HG03565 (cell line): ENCODE data around the gene GCA.
A peak's percentile ranks its signal among the peaks of the same experiment; 100 is the strongest.

Experiments
- ATAC-seq: cut with Tn5 transposase; IDR thresholded peaks from one replicate; pipeline ENCODE4 v1.9.1; 2021; ENCODE audit warnings: mild to moderate bottlenecking, moderate library complexity; ENCODE audit not compliant: unreplicated experiment

Gene GCA

DNA sequence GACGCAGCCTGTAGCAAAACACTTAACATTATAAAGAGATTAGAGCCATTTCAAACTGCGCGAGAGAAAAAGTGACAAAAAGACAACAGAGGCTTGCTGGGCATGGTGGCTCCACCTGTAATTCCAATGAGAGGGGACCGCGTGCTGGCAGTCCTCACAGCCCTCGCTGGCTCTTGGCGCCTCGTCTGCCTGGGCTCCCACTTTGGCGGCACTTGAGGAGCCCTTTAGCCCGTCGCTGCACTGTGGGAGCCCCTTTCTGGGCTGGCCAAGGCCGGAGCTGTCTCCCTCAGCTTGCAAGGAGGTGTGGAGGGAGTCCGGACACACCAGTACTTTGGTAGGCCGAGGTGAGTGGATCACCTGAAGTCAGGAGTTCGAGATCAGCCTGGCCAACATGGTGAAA, 16.1 kb upstream of the GCA start:
- no peak for ATAC-seq

DNA sequence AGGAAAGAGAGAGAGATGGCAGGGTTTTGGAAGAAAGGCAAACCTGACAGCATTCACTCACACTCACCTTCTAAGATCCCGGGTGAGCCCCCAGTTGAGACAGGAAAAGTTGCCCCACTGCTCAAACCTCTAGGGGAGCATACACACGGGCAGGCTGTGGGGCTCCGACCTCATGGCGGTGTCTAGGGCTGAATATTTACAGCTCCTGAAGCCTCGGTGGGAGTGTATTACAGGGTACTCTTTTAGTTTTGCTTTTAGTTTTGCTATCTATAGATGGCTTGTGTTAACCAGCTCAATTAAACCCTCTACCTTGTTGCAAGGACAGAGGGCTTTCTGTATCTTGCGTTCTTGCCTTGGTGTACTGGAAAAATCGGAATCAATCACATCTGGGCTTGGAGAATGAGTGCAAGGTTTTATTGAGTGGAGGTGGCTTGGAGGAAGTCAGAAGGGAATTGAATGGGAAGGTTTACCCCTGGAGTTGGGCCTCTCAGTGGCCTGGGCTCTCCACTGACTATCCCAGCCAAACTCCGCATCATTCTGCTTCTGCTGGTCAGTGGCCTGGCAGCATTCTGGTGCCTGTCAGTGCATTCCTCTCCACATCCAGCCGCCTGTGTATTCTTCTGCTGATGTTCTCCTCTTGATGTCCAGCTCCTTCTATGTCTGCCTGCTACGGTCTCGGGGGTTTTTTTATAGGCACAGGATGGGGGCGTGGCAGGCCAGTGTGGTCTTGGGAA, 15.3 kb upstream of the GCA start:
- ATAC-seq, result peak; percentile 88

GRCh38 chr2:162330881-162331280, 13.1 kb upstream of the GCA start:
- no peak for ATAC-seq

- peak; percentile 64 for ATAC-seq
These were observed 10.0 kb upstream of the GCA start for GRCh38 chr2:162333968-162334367.

DNA sequence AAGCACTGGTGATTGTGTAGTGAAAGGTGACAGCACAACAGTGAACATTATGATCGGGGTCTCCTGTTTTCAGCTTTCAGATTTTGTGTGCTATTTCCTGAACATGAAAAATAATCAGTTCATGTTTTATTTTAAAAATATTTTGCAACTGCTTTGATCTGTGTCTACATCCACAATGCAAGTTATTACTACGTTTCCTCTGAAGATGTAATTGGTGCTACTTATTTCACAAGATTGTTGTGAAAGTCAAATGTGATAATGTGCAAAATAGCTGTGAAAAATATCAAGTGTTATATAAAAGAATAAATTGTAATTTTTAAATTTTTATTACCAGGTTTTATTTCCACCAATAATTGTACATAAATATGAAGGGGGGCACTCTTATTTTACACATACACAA, 6.1 kb upstream of the GCA start:
- ATAC-seq, result no peak

DNA sequence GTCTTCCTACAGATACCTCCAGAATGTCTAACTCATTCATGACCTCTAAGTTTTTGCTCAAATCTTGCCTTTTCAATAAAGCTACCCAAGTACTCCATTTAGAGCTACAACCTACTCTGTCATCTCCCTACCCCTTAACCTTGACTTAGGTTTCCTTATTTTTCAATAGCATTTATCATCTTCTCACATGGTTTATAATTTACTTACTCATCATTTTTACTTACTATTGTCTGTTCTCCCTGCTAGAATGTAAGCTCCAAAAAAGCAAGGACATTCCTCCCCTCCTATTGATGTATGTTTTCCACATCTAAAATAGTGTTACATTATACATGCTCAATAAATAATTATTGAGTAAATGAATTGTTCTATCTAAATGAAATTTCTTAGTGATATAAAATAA, 3.1 kb upstream of the GCA start:
- no peak for ATAC-seq

DNA sequence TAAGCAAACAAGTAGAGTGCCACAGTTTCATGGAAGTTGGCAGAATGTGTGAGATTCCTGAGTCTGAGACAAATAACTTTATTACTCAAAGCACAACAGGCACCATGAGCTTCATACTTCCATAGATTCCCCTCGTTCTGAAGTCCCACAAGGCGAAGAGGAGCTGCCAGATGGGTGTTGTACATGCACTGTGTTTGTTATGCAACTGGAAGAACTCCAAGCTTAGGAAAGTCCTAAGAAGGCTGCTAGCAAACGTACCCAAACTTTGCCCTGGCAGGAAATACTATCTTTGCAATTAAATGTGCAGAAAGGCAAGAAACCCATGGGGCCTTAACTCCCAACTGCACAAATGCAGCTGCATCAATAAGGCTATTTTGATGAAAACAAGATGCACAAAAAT, 1.6 kb upstream of the GCA start:
- no peak for ATAC-seq

- ATAC-seq, result no peak
These were observed 1.1 kb upstream of the GCA start for GRCh38 chr2:162342841-162343240.

DNA sequence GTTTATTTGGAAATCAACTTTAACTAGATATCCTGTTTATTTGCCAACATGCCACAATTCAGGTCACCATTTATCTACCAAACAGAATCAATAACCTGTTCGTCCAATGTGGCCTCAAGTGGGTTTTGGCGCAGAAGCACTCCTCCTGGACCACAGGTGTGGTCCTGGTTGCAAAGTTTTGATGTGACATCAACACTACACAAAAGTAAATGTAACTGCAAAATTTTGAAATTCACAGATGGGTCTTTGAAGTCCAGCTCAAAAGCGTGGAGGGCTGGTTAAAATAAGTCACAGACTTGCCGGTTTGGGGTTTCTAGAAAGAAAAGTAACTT, 474 bp upstream of the GCA start:
- ATAC-seq, result no peak

DNA sequence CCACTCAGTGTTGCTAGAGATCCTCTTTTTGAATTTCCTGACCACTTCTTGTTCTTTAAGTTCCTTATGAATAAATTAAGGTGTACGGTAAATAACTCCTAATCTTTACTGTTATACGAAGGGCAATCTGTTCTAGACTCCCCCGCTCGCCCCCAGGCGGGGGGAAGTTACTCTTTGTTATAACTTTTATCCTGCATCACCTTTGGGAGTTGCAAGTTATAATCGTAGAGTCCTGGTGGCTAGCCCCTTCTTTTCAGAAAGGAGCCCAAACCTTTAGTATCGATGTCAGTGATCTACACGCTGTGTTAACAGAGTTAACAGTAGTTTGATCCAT, 652 bp downstream of the GCA start:
- ATAC-seq, result no peak

- ATAC-seq, result no peak
These were observed 21.5 kb downstream of the GCA start for GRCh38 chr2:162365392-162365791.

DNA sequence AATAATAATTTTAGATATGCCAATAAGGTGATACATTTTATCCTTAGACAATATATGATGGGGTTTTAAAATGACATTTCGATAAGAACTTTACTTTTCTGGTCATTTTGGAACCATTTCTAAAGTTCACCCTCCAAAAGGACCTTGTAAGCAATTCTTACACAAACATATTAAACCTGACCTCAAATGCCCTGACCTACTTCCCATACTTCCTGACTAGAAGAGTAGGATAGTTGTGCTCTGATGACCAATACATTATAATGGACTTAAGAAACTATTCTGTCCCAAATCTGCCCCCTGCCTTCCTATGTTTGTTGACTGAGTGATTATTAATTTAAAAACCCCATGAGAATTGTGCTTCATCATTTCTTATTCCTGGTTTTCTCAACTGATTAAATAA, 24.6 kb downstream of the GCA start:
- no peak for ATAC-seq

GRCh38 chr2:162369551-162369950, 25.6 kb downstream of the GCA start:
- no peak for ATAC-seq

GRCh38 chr2:162370931-162371330, 27.0 kb downstream of the GCA start:
- no peak for ATAC-seq

DNA sequence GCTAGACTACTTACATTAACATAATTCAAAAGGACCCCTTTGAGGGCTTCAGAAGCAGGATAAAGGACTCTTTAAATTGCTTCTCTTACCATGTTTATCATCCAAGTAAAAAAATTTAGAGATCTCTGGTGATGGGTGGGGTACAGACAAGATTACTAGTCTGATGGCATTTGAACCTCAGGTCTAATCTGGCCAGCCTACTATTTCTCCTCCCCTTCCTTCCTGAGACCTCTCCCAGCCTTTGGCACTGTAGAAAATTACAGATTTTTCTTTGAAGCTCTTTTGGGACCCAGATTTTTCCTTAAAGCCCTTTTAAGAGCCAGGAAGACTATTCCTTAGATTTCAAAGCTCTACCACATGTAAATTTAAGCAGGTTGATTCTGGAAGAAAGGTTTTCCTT, 28.9 kb downstream of the GCA start:
- no peak for ATAC-seq

- peak; percentile 56 for ATAC-seq
These were observed 36.0 kb downstream of the GCA start for GRCh38 chr2:162379719-162380580.

DNA sequence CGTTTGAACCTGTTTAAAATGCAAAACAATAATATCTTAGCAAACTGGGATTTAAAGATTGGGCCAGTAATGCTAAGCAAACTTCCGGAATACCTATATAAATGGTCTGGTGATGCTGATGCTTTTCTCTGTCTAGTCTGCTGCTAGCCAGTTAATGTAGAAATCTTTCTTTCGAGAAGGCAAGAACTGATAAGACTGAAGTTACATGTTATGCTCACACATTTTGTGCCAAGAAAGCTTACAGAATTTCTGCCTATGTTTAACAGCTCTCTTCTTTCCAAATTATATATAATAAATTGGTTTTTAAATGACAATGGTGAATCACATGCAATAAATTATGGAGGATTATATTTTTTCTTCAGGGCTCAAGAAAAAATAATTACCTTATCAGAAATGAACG, 37.9 kb downstream of the GCA start:
- no peak for ATAC-seq

DNA sequence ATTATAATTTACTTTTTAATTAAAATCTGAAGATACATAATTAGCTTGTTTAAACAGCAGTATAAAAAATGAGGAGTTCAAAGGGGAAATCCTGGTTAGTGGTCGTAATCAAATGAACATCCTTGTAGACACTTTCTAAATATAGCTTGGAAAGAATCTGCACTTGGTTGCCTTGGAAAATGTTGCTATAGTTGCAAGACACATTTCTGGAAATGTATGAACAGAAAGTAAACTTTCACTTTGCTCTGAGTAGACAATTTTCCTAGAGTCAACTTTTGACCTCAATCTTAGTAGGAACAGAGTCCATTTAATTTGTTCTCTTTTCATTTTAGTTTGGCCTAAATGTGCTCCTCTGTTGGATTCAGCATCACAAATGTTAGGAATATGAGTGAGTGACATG, 38.3 kb downstream of the GCA start:
- ATAC-seq, result no peak

DNA sequence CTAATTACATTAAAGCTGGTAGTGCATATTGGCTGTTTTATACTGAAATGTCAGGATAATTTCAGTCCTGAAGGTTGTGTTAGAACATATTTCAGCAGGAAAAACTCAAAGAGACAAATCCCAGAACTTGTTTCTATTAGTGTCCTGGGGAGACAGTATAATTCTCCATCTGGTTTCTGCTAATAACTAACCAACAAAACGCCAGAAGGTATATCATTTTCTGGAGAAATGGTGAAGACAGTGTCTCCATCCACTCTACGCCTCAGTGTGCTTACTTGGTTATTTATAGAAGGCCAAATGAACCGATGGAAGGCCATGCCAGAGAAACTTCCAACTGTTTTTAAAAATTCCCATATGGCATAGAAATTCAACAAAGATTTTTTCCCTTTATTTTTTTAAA, 41.6 kb downstream of the GCA start:
- no peak for ATAC-seq

DNA sequence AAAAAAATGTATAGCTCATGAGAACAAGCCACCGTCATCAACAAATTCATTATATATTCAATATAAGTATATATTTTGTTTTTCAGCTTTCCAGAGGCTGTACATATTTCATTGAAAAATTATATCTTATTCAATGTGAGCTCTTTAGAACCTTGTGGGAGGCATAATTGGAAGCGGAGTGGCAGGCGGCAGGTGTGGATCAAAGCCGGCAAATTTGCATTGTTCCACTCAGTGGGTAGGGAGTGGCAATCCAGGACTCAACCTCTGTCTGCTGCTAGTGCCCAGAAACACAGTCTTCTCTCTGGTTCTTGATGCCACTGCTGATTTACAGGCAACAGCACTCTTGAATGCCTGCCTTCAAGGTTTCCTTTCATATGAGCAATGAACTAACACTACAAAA, 46.9 kb downstream of the GCA start:
- ATAC-seq, result no peak

GRCh38 chr2:162400336-162400735, 56.4 kb downstream of the GCA start:
- no peak for ATAC-seq

DNA sequence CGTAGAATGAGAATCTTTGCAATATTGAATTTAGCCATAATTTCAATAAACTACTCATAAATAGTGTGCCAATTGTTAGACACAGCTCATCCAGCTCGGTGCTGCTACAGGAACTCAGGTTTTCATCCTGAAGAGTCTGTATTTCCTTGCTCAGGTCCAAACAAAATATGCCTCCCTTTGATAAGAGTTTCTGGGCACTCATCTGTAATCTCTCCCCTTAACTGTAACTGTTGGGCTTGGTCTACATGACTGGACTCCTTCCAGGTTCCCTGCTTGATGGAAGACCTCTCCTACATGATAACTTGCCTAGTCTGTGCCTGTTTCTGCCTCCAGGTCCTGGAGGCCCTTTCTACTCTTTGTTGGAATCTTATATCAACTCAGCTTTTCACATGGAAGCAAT, 57.9 kb downstream of the GCA start:
- ATAC-seq, result no peak

GRCh38 chr2:162403884-162404283, 60.0 kb downstream of the GCA start:
- no peak for ATAC-seq
